ENCODE measurements around the gene TMEM176B.

Gene TMEM176B

DNA sequence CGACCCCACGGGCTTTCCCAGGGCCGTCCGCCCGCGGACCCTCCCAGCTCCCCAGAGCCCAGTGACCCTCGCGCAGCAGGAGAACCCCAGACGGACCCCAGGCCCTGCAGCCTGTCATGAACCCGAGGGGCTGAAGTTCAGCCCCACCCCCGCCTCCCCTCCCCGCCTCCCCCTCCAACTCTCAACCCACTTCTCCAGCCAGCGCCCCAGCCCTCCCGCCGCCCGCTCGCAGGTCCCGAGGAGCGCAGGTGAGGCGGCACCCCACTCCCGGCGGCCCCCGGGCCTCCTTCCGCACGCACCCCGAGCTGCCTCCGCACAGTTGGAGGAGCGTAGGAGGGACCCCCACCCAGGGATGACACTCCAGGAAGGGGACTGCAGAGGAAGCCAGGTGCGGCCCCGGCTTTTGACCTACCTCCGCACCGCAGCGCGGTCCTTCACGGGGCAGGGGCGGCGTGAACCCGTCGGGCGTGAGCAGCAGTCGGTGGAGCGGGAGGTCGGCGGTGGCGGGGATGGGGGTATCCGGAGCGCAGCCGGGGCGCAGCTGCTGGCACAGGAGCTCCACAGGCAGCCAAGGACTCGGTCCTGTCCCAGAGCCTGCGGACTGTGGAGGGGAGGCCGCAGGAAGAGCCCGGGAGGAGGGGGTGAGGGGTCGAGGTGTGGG, 547 bp upstream of the TMEM176B start, which contains the start of gene TMEM176A:
TMEM176A (plus strand) TSS at position 189 of the 661 bp plus-strand sequence. CDS start 782 bp downstream, outside the sequence.
- Histone ChIP-seq H3K4me1 (peaks cover 0 to 19% (median 4%) of the 10 kb centered on the region in 4 donors), H3K4me3 (peak within 1 kb of the TSS; percentile 37 to 48), H3K27me3 (peaks cover 0 to 40% of the 10 kb centered on the region in 2 donors), H3K9me3 (peaks cover 0 to 7% (median 6%) of the 10 kb centered on the region in 3 donors), H3K27ac (no peak within 1 kb of the TSS), H3K36me3 (peaks cover 0 to 4% (median 0%) of the 10 kb centered on the region in 3 donors)
- TF ChIP-seq, protein P1, sequence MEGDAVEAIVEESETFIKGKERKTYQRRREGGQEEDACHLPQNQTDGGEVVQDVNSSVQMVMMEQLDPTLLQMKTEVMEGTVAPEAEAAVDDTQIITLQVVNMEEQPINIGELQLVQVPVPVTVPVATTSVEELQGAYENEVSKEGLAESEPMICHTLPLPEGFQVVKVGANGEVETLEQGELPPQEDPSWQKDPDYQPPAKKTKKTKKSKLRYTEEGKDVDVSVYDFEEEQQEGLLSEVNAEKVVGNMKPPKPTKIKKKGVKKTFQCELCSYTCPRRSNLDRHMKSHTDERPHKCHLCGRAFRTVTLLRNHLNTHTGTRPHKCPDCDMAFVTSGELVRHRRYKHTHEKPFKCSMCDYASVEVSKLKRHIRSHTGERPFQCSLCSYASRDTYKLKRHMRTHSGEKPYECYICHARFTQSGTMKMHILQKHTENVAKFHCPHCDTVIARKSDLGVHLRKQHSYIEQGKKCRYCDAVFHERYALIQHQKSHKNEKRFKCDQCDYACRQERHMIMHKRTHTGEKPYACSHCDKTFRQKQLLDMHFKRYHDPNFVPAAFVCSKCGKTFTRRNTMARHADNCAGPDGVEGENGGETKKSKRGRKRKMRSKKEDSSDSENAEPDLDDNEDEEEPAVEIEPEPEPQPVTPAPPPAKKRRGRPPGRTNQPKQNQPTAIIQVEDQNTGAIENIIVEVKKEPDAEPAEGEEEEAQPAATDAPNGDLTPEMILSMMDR (IDR thresholded peaks at IDR 0.05), result no peak
- no peak for DNase-seq
- intact Hi-C loops (cut with DNase I; ENCODE audit: low total_unique reads), result no loop called here

DNA sequence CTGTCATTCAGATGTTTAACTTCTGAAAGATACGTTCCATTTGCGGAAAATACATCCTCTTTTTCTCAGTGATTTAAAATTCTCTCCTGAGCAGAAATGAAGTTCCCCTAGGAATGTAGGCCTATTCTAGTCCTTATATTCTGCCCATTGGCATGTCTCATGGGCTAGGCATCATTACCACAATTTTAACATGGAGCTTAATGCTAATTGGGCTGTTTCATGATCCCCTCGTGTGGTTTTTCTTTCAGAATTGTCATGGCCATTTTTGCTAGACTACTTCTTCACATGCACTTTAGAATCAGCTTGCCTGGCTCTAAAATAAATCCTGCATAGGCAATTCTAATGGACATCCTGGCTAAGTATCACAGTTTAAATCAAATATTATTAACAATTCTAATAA, 1.0 kb downstream of the TMEM176B start:
- intact Hi-C loops (cut with DNase I; ENCODE audit: low total_unique reads), result no loop called here
- H3K4me3 ChIP-seq, result no peak overlapping the region
- peaks cover 0 to 19% (median 4%) of the 10 kb centered on the region in 4 donors for H3K4me1 ChIP-seq
- no peak overlapping the region for H3K27ac ChIP-seq
- peaks cover 0 to 46% of the 10 kb centered on the region in 2 donors for H3K27me3 ChIP-seq
- TF ChIP-seq, protein P1 (IDR thresholded peaks at IDR 0.05), result no peak
- DNase-seq, result no peak
- peaks cover 0 to 3% (median 0%) of the 10 kb centered on the region in 3 donors for H3K36me3 ChIP-seq
- H3K9me3 ChIP-seq, result no peaks in the 10 kb centered on the region

- Histone ChIP-seq H3K4me1 (peaks cover 0 to 19% (median 4%) of the 10 kb centered on the region in 4 donors), H3K36me3 (peaks cover 0 to 3% (median 0%) of the 10 kb centered on the region in 3 donors), H3K9me3 (no peaks in the 10 kb centered on the region), H3K27me3 (peaks cover 0 to 40% of the 10 kb centered on the region in 2 donors), H3K27ac (no peak overlapping the region), H3K4me3 (no peak overlapping the region)
- intact Hi-C loops (cut with DNase I; ENCODE audit: low total_unique reads), result no loop called here
- TF ChIP-seq, protein P1 (IDR thresholded peaks at IDR 0.05), result no peak
- no peak for DNase-seq
Observed at GRCh38 chr7:150797661-150798060, 2.5 kb downstream of the TMEM176B start.

GRCh38 chr7:150793569-150794238, 6.5 kb downstream of the TMEM176B start:
- H3K36me3 ChIP-seq, result peaks cover 0 to 3% (median 3%) of the 10 kb centered on the region in 3 donors
- intact Hi-C loops (cut with DNase I; ENCODE audit: low total_unique reads), result no loop called here
- no peak for DNase-seq

DNA sequence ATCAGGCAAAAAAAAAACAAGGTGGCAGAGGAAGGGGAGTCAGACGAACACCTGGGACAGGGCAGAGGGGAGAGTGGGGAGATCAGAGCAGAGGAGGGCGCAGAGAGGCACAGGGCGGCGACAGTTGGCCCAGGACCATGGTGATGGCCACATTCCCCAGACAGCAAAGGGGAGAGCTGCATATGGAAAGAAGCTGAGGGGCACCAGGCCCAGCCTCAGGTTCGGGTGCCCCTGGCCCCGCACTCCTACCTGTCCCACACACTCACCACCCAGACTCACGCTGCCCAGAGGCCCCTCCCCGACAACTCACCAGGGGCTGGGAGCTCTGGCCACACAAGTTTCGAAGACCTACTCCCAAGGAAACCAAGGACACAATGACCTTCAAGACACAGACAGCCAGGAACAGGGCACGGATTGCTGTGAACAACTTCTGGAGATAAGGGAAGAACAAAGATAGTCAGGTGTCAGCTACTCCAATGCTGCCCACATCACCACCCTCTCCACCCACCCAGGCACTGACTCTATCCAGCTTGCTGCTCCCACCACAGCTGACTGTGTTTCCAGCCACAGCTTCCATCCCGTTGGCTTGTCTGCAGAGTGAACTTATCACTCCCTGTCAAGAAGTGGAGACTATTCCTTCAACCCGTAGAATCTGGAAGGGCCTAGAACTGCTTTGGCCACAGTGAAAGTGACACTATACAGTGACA, 8.3 kb downstream of the TMEM176B start:
- peaks cover 0 to 10% (median 0%) of the 10 kb centered on the region in 4 donors for H3K4me1 ChIP-seq
- peaks cover 0 to 3% (median 3%) of the 10 kb centered on the region in 3 donors for H3K36me3 ChIP-seq
- no peak overlapping the region for H3K4me3 ChIP-seq
- H3K27ac ChIP-seq, result no peak overlapping the region
- TF ChIP-seq, protein P1 (IDR thresholded peaks at IDR 0.05), result no peak
- DNase-seq, result no peak
- intact Hi-C loops (cut with DNase I; ENCODE audit: low total_unique reads), result no loop called here
- peaks cover 0 to 6% of the 10 kb centered on the region in 2 donors for H3K27me3 ChIP-seq
- H3K9me3 ChIP-seq, result no peaks in the 10 kb centered on the region

More at GRCh38 chr7:150793569-150794238, 6.5 kb downstream of the TMEM176B start:
- TF ChIP-seq, protein P1 (IDR thresholded peaks at IDR 0.05), result no peak
- Histone ChIP-seq H3K27me3 (peaks cover 0 to 8% of the 10 kb centered on the region in 2 donors), H3K4me3 (no peak overlapping the region), H3K27ac (no peak overlapping the region), H3K4me1 (no peaks in the 10 kb centered on the region), H3K9me3 (no peaks in the 10 kb centered on the region)
